Mammary epithelial cell (primary cell): ENCODE results near the gene HOXA11.
A peak's percentile ranks its signal among the peaks of the same experiment; 100 is the strongest.

ENCODE experiments used
- CTCF ChIP-seq, 2 donors: IDR thresholded peaks in 1 of 2; conservative IDR thresholded peaks in 1 of 2; 2 replicates each; pipeline ENCODE4 v1.5.1; 2011 to 2012; ENCODE audit warnings: inconsistent platforms in 2 of 2, low read length in 2 of 2, mild to moderate bottlenecking in 2 of 2, control low read depth in 1 of 2, low read depth in 1 of 2; ENCODE audit not compliant: insufficient read depth in 1 of 2; ENCODE audit errors: extremely low read depth in 1 of 2
- EZH2 ChIP-seq: IDR thresholded peaks from 2 replicates; pipeline ENCODE4 v1.6.1; 2012; ENCODE audit warnings: low read length, inconsistent platforms, borderline replicate concordance

- peak; percentile 78 to 98 for TF ChIP-seq CTCF (conservative IDR thresholded peaks at IDR 0.05 in 1 of 2, IDR thresholded peaks at IDR 0.05 in 1 of 2; ENCODE audit: extremely low read depth in 1 of 2, insufficient read depth in 1 of 2, low read depth in 1 of 2, low read length in 2 of 2)
- no peak for TF ChIP-seq EZH2
Observed at GRCh38 chr7:27160546-27161213, 24.4 kb downstream of the HOXA11 start.
